NK-92 treated with Interleukin-12 subunit alpha and Interleukin-12 subunit beta, amount 100 ng/mL, for 24 hours (cell line): ENCODE results near the gene TMEM51.

Experiments
- DNase-seq: peaks from one replicate; lab custom pipeline; 2025; lab: John Stamatoyannopoulos, UW

TMEM51 gene

GRCh38 chr1:15196807-15197530, 43.4 kb downstream of the TMEM51 start:
- no peak for DNase-seq

GRCh38 chr1:15197591-15198447, 44.3 kb downstream of the TMEM51 start:
- DNase-seq, result no peak

- DNase-seq, result no peak
Observed at GRCh38 chr1:15198684-15199083, 45.1 kb downstream of the TMEM51 start.

- no peak for DNase-seq
Observed at GRCh38 chr1:15201221-15201620, 47.7 kb downstream of the TMEM51 start.

GRCh38 chr1:15201849-15202551, 48.5 kb downstream of the TMEM51 start:
- no peak for DNase-seq

- DNase-seq, result no peak
Observed at GRCh38 chr1:15204931-15205330, 51.4 kb downstream of the TMEM51 start.

GRCh38 chr1:15205586-15206346, 52.2 kb downstream of the TMEM51 start:
- DNase-seq, result no peak

GRCh38 chr1:15206418-15207030, 53.0 kb downstream of the TMEM51 start:
- no peak for DNase-seq

- no peak for DNase-seq
Observed at GRCh38 chr1:15207031-15207828, 53.7 kb downstream of the TMEM51 start.

- DNase-seq, result no peak
Observed at GRCh38 chr1:15207829-15208429, 54.4 kb downstream of the TMEM51 start.

- DNase-seq, result no peak
Observed at GRCh38 chr1:15210651-15211375, 57.3 kb downstream of the TMEM51 start.

GRCh38 chr1:15211424-15211823, 57.9 kb downstream of the TMEM51 start:
- DNase-seq, result no peak

- DNase-seq, result no peak
Observed at GRCh38 chr1:15212216-15212953, 58.8 kb downstream of the TMEM51 start.

GRCh38 chr1:15212954-15213291, 59.4 kb downstream of the TMEM51 start:
- DNase-seq, result no peak

GRCh38 chr1:15213341-15213821, 59.8 kb downstream of the TMEM51 start:
- no peak for DNase-seq

- no peak for DNase-seq
Observed at GRCh38 chr1:15214527-15214926, 61.0 kb downstream of the TMEM51 start.

- DNase-seq, result no peak
Observed at GRCh38 chr1:15215116-15215515, 61.6 kb downstream of the TMEM51 start.

GRCh38 chr1:15217654-15218053, 64.1 kb downstream of the TMEM51 start:
- DNase-seq, result no peak
